GM12865 (cell line): ENCODE data around the gene GOLGA8J.
"Not testable (repeated sequence)": the region's sequence is repeated elsewhere in the genome, so short reads cannot be mapped to it uniquely, and the experiment has no call there.

ENCODE experiments used
- DNase-seq: peaks from one replicate; pipeline ENCODE4 v3.0.0; 2010; ENCODE audit warnings: low read depth
- H3K4me3 ChIP-seq: 2 replicates; pipeline ENCODE4 v1.5.1; 2011; ENCODE audit warnings: mild to moderate bottlenecking, low read depth, low read length, control low read depth
- TF ChIP-seq, protein P1 (sequence below): IDR thresholded peaks from 2 replicates; pipeline ENCODE4 v1.5.1; 2011; ENCODE audit warnings: low read length, control low read depth, low read depth, inconsistent platforms; ENCODE audit not compliant: insufficient read depth; ENCODE audit errors: missing control alignments

The GOLGA8J gene

DNA sequence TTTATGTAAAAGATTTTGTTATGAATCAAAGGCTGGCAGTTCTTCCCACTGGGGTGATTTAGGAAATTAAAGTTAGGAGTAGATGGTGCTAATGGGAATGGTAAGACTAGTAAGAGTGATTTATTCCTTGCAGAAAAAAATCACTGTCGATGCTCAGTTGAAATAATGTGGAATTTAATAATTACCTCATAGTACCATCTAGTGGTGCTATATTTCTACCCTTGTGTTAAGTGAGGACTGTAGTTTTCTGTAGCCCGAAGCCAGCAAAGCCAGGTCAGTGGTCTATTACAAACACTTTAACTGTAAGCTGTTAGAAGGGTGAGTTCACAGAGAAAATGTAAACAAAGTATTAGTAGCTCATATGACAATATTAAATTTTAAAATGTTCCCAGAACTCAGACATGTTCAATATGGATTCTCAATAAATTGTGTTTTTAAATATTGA, 39.5 kb upstream of the GOLGA8J start:
- TF ChIP-seq, protein P1, sequence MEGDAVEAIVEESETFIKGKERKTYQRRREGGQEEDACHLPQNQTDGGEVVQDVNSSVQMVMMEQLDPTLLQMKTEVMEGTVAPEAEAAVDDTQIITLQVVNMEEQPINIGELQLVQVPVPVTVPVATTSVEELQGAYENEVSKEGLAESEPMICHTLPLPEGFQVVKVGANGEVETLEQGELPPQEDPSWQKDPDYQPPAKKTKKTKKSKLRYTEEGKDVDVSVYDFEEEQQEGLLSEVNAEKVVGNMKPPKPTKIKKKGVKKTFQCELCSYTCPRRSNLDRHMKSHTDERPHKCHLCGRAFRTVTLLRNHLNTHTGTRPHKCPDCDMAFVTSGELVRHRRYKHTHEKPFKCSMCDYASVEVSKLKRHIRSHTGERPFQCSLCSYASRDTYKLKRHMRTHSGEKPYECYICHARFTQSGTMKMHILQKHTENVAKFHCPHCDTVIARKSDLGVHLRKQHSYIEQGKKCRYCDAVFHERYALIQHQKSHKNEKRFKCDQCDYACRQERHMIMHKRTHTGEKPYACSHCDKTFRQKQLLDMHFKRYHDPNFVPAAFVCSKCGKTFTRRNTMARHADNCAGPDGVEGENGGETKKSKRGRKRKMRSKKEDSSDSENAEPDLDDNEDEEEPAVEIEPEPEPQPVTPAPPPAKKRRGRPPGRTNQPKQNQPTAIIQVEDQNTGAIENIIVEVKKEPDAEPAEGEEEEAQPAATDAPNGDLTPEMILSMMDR = no peak
- DNase-seq = no peak
- no peak overlapping the region for H3K4me3 ChIP-seq

DNA sequence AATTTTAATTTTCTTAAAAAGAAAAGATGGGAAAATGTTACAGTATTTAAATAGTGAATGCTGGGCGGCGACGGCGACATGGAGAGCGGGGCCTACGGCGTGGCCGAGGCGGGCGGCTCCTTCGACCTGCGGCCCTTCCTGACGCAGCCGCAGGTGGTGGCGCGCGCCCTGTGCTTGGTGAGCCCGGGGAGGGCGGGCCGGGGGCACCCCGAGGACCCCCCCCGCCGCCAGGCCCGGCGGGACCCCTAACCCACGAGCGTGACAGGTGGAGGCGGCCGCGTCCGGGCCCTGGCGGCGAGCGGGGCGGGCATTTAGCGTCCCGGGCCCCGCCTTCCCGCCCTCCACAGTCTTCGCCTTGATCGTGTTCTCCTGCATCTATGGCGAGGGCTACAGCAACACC, 38.4 kb upstream of the GOLGA8J start:
- TF ChIP-seq, protein P1 = no peak
- H3K4me3 ChIP-seq = no peak overlapping the region
- DNase-seq = no peak

DNA sequence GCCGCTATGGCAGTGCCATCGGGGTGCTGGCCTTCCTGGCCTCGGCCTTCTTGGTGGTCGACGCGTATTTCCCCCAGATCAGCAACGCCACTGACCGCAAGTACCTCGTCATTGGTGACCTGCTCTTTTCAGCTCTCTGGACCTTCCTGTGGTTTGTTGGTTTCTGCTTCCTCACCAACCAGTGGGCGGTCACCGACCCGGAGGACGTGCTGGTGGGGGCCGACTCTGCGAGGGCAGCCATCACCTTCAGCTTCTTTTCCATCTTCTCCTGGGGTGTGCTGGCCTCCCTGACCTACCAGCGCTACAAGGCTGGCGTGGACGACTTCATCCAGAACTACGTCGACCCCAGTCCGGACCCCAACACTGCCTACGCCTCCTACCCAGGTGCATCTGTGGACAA, 37.9 kb upstream of the GOLGA8J start:
- not testable (repeated sequence) for H3K4me3 ChIP-seq, DNase-seq

DNA sequence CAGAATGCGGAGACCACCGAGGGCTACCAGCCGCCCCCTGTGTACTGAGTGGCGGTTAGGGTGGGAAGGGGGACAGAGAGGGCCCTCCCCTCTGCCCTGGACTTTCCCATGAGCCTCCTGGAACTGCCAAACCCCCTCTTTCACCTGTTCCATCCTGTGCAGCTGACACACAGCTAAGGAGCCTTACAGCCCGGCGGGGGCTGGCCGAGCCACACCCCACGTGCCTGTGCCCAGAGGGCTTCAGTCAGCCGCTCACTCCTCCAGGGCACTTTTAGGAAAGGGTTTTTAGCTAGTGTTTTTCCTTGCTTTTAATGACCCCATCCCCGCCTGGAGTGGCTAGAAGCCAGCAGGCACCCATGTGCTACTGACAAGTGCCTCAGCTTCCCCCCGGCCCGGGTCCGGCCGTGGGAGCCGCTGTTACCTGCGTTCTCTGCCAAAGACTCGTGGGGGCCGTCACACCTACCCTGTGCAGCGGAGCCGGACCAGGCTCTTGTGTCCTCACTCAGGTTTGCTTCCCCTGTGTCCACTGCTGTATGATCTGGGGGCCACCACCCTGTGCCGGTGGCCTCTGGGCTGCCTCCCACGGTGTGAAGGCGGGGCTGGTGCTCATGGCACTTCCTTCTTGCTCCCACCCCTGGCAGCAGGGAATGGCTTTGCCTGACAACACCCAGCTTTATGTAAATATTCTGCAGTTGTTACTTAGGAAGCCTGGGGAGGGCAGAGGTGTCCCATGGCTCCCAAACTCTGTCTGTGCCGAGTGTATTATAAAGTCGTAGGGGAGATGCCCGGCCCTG, 37.3 kb upstream of the GOLGA8J start:
- not testable (repeated sequence) for H3K4me3 ChIP-seq, DNase-seq

DNA sequence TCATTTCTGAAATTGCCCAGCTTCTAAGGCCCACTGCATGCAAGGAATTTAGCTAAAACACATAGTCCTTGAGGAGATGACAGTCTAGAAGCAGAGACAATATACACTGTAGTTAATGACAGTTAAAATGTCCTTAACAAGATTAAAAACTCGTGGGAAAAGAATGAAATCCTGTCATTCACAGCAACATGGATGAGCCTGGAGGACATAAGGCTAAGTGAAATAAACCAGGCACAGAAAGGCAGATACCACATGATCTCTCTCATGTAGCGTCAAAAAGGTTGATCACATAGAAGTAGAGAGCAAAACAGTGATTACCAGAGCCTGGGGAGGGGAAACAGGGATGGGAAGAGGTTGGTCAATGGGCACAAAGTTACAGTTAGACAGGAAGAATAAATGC, 36.3 kb upstream of the GOLGA8J start:
- TF ChIP-seq, protein P1 = no peak
- no peak for DNase-seq
- H3K4me3 ChIP-seq = no peak overlapping the region

DNA sequence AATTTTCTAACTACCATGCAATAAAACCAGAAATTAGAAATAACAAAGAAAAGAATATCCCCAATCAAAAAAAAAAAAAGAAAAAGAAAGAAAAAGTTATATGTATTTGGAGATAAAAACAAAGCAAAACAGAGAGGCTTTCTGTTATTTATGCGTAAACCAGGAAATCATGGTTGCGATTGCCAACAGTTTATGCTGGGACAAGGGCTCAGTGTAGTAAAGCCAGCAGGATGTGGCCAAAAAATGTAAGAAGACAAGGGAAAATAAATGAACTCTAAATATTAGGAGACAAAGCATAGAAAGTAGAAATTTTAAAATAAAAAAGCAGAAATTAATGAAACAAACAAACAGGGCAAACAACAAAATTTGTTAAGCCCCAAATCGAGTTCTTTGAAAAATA, 27.2 kb upstream of the GOLGA8J start:
- H3K4me3 ChIP-seq = no peak overlapping the region
- TF ChIP-seq, protein P1 = no peak

DNA sequence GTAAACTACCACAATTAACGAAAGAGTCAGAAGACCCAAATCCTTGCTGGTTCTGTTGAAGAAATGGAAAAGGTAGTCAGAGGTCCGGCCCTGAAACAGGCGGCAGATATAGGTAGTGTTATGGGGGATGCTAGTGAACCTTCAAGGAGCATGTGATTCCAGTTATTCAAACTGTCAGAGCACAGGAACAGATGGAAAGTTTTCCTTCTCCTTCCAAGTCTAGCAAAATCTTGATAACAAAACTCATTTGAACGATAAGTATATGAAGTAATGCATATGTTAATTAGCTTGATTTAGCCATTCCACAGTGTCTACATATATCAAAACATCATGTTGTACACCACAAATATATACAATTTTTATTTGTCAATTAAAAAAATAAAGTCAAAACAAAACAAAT, 26.6 kb upstream of the GOLGA8J start:
- TF ChIP-seq, protein P1 = no peak
- H3K4me3 ChIP-seq = no peak overlapping the region
- no peak for DNase-seq

More for the DNA sequence above, 27.2 kb upstream of the GOLGA8J start:
- DNase-seq = no peak

DNA sequence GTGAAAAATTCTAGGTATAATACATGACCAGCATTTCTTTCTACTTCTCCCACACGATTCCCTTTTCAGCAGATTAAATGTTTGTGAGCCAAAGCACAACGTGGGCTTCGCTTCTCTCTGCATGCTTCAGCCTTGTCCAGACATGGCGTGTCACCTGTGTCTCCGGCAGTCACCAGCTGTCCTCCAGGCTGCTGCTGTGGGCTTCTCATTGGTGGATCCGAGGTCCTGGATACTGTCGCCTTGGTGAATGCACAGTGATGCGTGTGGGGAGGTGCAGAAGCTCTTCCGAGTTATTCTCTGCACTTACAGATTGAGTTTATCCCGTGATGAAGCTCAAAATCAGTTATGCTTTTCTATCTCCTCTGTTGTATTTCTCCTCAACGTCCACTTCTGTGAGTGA, 23.0 kb upstream of the GOLGA8J start:
- TF ChIP-seq, protein P1 = no peak
- no peak for DNase-seq
- H3K4me3 ChIP-seq = no peak overlapping the region
